Urothelium cell line (cell line): Measurements from ENCODE around the gene KCNC2.
"Not testable (repeated sequence)": the region's sequence is repeated elsewhere in the genome, so short reads cannot be mapped to it uniquely, and the experiment has no call there.

Source experiments
- DNase-seq: peaks from one replicate; pipeline ENCODE4 v3.0.0; 2011; ENCODE audit warnings: low spot score, mixed read lengths
- FAIRE-seq: peaks from 2 replicates; lab custom pipeline; 2011; peaks lifted over from hg19 to GRCh38; lab: Jason Lieb, UNC

Gene KCNC2

GRCh38 chr12:75209812-75210138 lies at the start of gene KCNC2:
KCNC2 (minus strand) TSS chr12:75209839.
- DNase-seq (no peak), FAIRE-seq (no peak)

GRCh38 chr12:75259143-75259542 lies 49.5 kb upstream of the KCNC2 start:
- no peak for DNase-seq
- FAIRE-seq: no peak

- DNase-seq (no peak), FAIRE-seq (no peak)
Observed at GRCh38 chr12:75257510-75257909, 47.9 kb upstream of the KCNC2 start.

- DNase-seq: no peak
- FAIRE-seq: no peak
Observed at GRCh38 chr12:75245108-75245507, 35.5 kb upstream of the KCNC2 start.

- DNase-seq (no peak), FAIRE-seq (no peak)
Observed at GRCh38 chr12:75239987-75240386, 30.3 kb upstream of the KCNC2 start.

GRCh38 chr12:75236206-75236605 lies 26.6 kb upstream of the KCNC2 start:
- no peak for FAIRE-seq
- peak; percentile 4 for DNase-seq

- no peak for DNase-seq
- no peak for FAIRE-seq
Observed at GRCh38 chr12:75227132-75227531, 17.5 kb upstream of the KCNC2 start.

- DNase-seq (no peak), FAIRE-seq (no peak)
Observed at GRCh38 chr12:75212072-75212471, 2.4 kb upstream of the KCNC2 start.

GRCh38 chr12:75208856-75209811 lies 505 bp downstream of the KCNC2 start:
- DNase-seq (peak; percentile 42), FAIRE-seq (no peak)

GRCh38 chr12:75207338-75208083 lies 2.1 kb downstream of the KCNC2 start:
- FAIRE-seq (no peak), DNase-seq (no peak)

GRCh38 chr12:75205558-75205957 lies 4.1 kb downstream of the KCNC2 start:
- FAIRE-seq (no peak), DNase-seq (no peak)

- FAIRE-seq: no peak
- peak; percentile 27 for DNase-seq
Observed at GRCh38 chr12:75196865-75197264, 12.8 kb downstream of the KCNC2 start.

- FAIRE-seq: no peak
Observed at GRCh38 chr12:75196408-75196807, 13.2 kb downstream of the KCNC2 start.

GRCh38 chr12:75194250-75194649 lies 15.4 kb downstream of the KCNC2 start:
- FAIRE-seq (no peak), DNase-seq (no peak)

More at GRCh38 chr12:75196408-75196807, 13.2 kb downstream of the KCNC2 start:
- no peak for DNase-seq

- no peak for DNase-seq
- FAIRE-seq: no peak
Observed at GRCh38 chr12:75192196-75192595, 17.4 kb downstream of the KCNC2 start.

GRCh38 chr12:75190846-75191245 lies 18.8 kb downstream of the KCNC2 start:
- FAIRE-seq: no peak
- no peak for DNase-seq

- not testable (repeated sequence) for DNase-seq, FAIRE-seq
Observed at GRCh38 chr12:75185881-75186280, 23.8 kb downstream of the KCNC2 start.

- DNase-seq (no peak), FAIRE-seq (no peak)
Observed at GRCh38 chr12:75184516-75184915, 25.1 kb downstream of the KCNC2 start.

GRCh38 chr12:75183967-75184366 lies 25.7 kb downstream of the KCNC2 start:
- FAIRE-seq: no peak

GRCh38 chr12:75177997-75178396 lies 31.6 kb downstream of the KCNC2 start:
- no peak for FAIRE-seq

More at GRCh38 chr12:75183967-75184366, 25.7 kb downstream of the KCNC2 start:
- no peak for DNase-seq

GRCh38 chr12:75172611-75173010 lies 37.0 kb downstream of the KCNC2 start:
- FAIRE-seq: no peak
- DNase-seq: no peak

More at GRCh38 chr12:75177997-75178396, 31.6 kb downstream of the KCNC2 start:
- DNase-seq: peak; percentile 44
